ENCODE measurements around the gene VPS39.

- no peak for TF ChIP-seq CTCF (conservative IDR thresholded peaks at IDR 0.05 in 1 of 2, IDR thresholded peaks at IDR 0.05 in 1 of 2; ENCODE audit: extremely low read depth in 1 of 2, insufficient read depth in 1 of 2, low read depth in 1 of 2, low read length in 2 of 2)
- TF ChIP-seq EZH2 (IDR thresholded peaks at IDR 0.05; ENCODE audit: borderline replicate concordance, low read length), result no peak
Measured at GRCh38 chr15:42232606-42233005, 24.5 kb upstream of the VPS39 start.
